ENCODE data around the gene YY1.

YY1 gene

DNA sequence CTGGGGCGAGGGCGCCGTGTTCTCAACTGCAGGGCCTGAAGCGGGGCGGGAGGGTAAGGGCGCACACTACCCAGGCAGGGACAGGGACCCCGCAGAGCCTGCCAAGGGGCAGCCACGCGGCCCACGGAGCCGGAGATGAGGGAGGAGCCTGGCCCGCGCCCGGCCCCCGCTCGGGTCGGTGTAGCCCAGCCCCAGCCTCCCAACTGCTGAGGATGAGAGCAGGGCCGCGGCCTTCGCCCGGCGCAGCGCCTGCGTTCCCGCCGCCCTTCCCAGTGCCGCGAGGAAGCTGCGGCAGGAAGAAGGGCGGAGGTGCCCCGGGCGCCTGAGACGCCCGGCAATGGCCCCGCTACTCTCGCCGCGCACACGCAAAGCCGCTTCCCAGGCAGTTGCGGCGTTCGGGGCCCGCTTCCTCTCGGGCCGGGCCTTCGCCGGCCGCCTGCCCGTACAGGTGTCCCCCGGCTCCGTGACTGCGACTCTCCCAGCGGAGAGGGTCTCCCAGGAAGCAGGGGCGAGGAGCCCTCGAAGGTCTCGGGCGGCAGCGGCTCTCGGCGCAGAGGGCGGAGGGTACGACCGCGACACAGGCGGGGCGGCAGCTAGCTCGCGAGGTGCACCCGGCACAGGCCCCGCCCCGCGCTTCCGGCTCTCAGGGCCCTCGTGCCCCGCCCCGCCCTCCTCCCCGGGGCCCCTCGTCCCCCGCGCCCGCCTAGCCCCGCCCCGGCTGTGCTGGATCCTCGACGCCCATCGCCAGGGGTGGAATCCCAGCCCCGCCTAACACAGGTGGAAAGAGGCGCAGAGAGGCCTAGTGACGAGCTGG lies 24.8 kb upstream of the YY1 start (continued):
- TF ChIP-seq ZBTB26 (tag by site-specific recombination; optimal IDR thresholded peaks at IDR 0.05) (peak; percentile 92), ZNF558 (tag by site-specific recombination; IDR thresholded peaks at IDR 0.05) (no peak), ZSCAN16 (tag by site-specific recombination; IDR thresholded peaks at IDR 0.05) (no peak), ZNF239 (tag by site-specific recombination; IDR thresholded peaks at IDR 0.05) (no peak), ZNF140 (tag by site-specific recombination; IDR thresholded peaks at IDR 0.05) (no peak), ZNF626 (tag by site-specific recombination; IDR thresholded peaks at IDR 0.05) (no peak), ZBTB7A (tag by site-specific recombination; IDR thresholded peaks at IDR 0.05; ENCODE audit: low read depth) (0 out of 2 replicates have a peak, but pooled peaks have one; percentile 25), ZNF404 (tag by site-specific recombination; IDR thresholded peaks at IDR 0.05) (no peak), ZNF121 (tag by site-specific recombination; IDR thresholded peaks at IDR 0.05) (no peak), ZNF155 (tag by site-specific recombination; IDR thresholded peaks at IDR 0.05) (no peak), GLIS2 (tag by site-specific recombination; IDR thresholded peaks at IDR 0.05) (peak; percentile 81), ZNF274 (IDR thresholded peaks at IDR 0.05; ENCODE audit: low read length) (no peak), ZNF274 (tag by site-specific recombination; IDR thresholded peaks at IDR 0.05; ENCODE audit: borderline replicate concordance) (no peak), ZBTB8A (tag by site-specific recombination; IDR thresholded peaks at IDR 0.05) (peak; percentile 98), IKZF3 (tag by site-specific recombination; IDR thresholded peaks at IDR 0.05) (no peak), ZNF514 (tag by site-specific recombination; IDR thresholded peaks at IDR 0.05) (no peak), ZNF350 (tag by site-specific recombination; IDR thresholded peaks at IDR 0.05) (no peak), ZFP3 (tag by site-specific recombination; IDR thresholded peaks at IDR 0.05; ENCODE audit: low read depth) (no peak), ZNF302 (tag by site-specific recombination; IDR thresholded peaks at IDR 0.05; ENCODE audit: low read depth) (no peak), KLF1 (tag by site-specific recombination; IDR thresholded peaks at IDR 0.05) (peak; percentile 82), ZNF19 (tag by site-specific recombination; IDR thresholded peaks at IDR 0.05; ENCODE audit: low read depth) (no peak), ZNF112 (tag by site-specific recombination; IDR thresholded peaks at IDR 0.05) (no peak)
- TF ChIP-seq, protein P1, sequence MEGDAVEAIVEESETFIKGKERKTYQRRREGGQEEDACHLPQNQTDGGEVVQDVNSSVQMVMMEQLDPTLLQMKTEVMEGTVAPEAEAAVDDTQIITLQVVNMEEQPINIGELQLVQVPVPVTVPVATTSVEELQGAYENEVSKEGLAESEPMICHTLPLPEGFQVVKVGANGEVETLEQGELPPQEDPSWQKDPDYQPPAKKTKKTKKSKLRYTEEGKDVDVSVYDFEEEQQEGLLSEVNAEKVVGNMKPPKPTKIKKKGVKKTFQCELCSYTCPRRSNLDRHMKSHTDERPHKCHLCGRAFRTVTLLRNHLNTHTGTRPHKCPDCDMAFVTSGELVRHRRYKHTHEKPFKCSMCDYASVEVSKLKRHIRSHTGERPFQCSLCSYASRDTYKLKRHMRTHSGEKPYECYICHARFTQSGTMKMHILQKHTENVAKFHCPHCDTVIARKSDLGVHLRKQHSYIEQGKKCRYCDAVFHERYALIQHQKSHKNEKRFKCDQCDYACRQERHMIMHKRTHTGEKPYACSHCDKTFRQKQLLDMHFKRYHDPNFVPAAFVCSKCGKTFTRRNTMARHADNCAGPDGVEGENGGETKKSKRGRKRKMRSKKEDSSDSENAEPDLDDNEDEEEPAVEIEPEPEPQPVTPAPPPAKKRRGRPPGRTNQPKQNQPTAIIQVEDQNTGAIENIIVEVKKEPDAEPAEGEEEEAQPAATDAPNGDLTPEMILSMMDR (tag by site-specific recombination; IDR thresholded peaks at IDR 0.05): no peak
- TF ChIP-seq, protein P2, sequence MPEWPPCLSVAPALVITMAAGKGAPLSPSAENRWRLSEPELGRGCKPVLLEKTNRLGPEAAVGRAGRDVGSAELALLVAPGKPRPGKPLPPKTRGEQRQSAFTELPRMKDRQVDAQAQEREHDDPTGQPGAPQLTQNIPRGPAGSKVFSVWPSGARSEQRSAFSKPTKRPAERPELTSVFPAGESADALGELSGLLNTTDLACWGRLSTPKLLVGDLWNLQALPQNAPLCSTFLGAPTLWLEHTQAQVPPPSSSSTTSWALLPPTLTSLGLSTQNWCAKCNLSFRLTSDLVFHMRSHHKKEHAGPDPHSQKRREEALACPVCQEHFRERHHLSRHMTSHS (tag by site-specific recombination; IDR thresholded peaks at IDR 0.05): no peak
- TF ChIP-seq, protein P3, sequence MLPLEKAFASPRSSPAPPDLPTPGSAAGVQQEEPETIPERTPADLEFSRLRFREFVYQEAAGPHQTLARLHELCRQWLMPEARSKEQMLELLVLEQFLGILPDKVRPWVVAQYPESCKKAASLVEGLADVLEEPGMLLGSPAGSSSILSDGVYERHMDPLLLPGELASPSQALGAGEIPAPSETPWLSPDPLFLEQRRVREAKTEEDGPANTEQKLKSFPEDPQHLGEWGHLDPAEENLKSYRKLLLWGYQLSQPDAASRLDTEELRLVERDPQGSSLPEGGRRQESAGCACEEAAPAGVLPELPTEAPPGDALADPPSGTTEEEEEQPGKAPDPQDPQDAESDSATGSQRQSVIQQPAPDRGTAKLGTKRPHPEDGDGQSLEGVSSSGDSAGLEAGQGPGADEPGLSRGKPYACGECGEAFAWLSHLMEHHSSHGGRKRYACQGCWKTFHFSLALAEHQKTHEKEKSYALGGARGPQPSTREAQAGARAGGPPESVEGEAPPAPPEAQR (tag by site-specific recombination; IDR thresholded peaks at IDR 0.05): no peak
- TF ChIP-seq, protein P4, sequence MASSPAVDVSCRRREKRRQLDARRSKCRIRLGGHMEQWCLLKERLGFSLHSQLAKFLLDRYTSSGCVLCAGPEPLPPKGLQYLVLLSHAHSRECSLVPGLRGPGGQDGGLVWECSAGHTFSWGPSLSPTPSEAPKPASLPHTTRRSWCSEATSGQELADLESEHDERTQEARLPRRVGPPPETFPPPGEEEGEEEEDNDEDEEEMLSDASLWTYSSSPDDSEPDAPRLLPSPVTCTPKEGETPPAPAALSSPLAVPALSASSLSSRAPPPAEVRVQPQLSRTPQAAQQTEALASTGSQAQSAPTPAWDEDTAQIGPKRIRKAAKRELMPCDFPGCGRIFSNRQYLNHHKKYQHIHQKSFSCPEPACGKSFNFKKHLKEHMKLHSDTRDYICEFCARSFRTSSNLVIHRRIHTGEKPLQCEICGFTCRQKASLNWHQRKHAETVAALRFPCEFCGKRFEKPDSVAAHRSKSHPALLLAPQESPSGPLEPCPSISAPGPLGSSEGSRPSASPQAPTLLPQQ (tag by site-specific recombination; IDR thresholded peaks at IDR 0.05): 0 out of 2 replicates have a peak, but pooled peaks have one; percentile 67
- TF ChIP-seq, protein P5, sequence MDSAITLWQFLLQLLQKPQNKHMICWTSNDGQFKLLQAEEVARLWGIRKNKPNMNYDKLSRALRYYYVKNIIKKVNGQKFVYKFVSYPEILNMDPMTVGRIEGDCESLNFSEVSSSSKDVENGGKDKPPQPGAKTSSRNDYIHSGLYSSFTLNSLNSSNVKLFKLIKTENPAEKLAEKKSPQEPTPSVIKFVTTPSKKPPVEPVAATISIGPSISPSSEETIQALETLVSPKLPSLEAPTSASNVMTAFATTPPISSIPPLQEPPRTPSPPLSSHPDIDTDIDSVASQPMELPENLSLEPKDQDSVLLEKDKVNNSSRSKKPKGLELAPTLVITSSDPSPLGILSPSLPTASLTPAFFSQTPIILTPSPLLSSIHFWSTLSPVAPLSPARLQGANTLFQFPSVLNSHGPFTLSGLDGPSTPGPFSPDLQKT (IDR thresholded peaks at IDR 0.05; ENCODE audit: borderline replicate concordance, low read depth, low read length): peak; percentile 59; the same call in 1 of the 2 replicates
- TF ChIP-seq, protein P6, sequence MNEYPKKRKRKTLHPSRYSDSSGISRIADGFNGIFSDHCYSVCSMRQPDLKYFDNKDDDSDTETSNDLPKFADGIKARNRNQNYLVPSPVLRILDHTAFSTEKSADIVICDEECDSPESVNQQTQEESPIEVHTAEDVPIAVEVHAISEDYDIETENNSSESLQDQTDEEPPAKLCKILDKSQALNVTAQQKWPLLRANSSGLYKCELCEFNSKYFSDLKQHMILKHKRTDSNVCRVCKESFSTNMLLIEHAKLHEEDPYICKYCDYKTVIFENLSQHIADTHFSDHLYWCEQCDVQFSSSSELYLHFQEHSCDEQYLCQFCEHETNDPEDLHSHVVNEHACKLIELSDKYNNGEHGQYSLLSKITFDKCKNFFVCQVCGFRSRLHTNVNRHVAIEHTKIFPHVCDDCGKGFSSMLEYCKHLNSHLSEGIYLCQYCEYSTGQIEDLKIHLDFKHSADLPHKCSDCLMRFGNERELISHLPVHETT (tag by site-specific recombination; IDR thresholded peaks at IDR 0.05): no peak

Data from HEK293 (cell line).